Measurements from ENCODE around the gene TLL2. TPM values are rescaled to one million over a fixed set of nuclear protein-coding genes. Genes with fewer than 3 reads are reported as not detected.
"Not testable (repeated sequence)": the region's sequence is repeated elsewhere in the genome, so short reads cannot be mapped to it uniquely, and the experiment has no call there.

Gene TLL2
- total RNA-seq, 4 donors from 2014 or later = 0.40 to 0.62 TPM; not detected in 2

DNA sequence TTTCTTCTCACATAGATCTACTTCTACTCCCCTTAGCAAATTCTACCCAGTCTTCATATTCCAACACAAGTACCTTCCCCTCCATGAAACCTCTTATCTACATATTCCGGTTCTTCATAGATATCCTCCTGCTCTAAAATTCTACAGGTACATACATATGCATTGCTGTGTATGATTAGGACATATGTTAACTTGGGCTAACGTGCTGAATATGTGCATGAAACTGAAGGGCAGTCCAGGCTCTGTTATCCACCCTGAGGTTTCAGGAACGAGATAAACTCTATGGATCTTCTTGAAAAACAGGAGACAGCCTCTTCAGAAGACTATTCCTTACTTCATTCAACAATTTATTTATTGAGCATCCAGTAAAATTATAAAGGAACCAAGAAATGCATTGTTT is 41.6 kb upstream of the TLL2 start:
- H3K36me3 ChIP-seq = peaks cover 0 to 93% (median 15%) of the 10 kb centered on the region in 3 donors
- no peaks in the 10 kb centered on the region for H3K9me3 ChIP-seq
- no peaks in the 10 kb centered on the region for H3K27me3 ChIP-seq
- 97 to 98% methylated on average over 3 of the region's 3 CpGs for WGBS, 2 donors
- intact Hi-C loops (cut with DNase I) = no loop called here
- H3K27ac ChIP-seq = no peak overlapping the region
- no peaks in the 10 kb centered on the region for H3K4me1 ChIP-seq
- TF ChIP-seq, protein P1, sequence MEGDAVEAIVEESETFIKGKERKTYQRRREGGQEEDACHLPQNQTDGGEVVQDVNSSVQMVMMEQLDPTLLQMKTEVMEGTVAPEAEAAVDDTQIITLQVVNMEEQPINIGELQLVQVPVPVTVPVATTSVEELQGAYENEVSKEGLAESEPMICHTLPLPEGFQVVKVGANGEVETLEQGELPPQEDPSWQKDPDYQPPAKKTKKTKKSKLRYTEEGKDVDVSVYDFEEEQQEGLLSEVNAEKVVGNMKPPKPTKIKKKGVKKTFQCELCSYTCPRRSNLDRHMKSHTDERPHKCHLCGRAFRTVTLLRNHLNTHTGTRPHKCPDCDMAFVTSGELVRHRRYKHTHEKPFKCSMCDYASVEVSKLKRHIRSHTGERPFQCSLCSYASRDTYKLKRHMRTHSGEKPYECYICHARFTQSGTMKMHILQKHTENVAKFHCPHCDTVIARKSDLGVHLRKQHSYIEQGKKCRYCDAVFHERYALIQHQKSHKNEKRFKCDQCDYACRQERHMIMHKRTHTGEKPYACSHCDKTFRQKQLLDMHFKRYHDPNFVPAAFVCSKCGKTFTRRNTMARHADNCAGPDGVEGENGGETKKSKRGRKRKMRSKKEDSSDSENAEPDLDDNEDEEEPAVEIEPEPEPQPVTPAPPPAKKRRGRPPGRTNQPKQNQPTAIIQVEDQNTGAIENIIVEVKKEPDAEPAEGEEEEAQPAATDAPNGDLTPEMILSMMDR (IDR thresholded peaks at IDR 0.05) = no peak
- no peak for TF ChIP-seq POLR2A (IDR thresholded peaks at IDR 0.05)
- DNase-seq = no peak
- no peak overlapping the region for H3K4me3 ChIP-seq

DNA sequence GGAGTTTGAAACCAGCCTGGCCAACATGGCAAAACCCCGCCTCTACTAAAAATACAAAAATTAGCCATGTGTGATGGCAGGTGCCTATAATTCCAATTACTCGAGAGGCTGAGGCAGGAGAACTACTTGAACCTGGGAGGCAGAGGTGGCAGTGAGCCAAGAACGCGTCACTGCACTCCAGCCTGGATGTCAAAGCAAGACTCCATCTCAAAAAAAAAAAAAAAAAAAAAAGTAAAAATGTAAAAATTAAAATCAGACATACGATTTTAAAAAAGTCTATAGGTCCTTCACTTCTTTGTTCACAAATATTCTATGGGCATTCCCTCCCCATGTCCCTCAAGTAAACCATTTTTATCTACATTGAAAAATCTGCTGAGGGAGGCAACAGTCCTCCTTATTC is 34.9 kb upstream of the TLL2 start:
- H3K27me3 ChIP-seq = no peaks in the 10 kb centered on the region
- H3K36me3 ChIP-seq = peaks cover 0 to 92% (median 16%) of the 10 kb centered on the region in 3 donors
- no peaks in the 10 kb centered on the region for H3K4me1 ChIP-seq
- DNase-seq = no peak
- 89 to 91% methylated on average over 4 of the region's 5 CpGs for WGBS, 2 donors
- H3K4me3 ChIP-seq = no peak overlapping the region
- no peak overlapping the region for H3K27ac ChIP-seq
- no peaks in the 10 kb centered on the region for H3K9me3 ChIP-seq
- intact Hi-C loops (cut with DNase I) = no loop called here
- TF ChIP-seq POLR2A (IDR thresholded peaks at IDR 0.05) = no peak

DNA sequence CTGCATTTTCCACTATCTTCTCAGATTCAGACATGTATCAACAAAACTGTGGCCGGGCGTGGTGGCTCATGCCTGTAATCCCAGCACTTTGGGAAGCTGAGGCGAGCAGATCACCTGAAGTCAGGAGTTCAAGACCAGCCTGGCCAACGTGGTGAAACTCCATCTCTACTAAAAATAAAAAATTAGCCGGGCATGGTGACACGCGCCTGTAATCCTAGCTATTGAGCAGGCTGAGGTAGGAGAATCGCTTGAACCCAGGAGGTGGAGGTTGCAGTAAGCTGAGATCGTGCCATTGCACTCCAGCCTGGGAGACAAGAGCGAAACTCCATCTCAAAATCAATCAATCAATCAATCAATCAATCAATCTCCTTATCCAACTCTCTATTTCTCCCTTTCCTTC is 31.8 kb upstream of the TLL2 start:
- intact Hi-C loops (cut with DNase I); H3K27ac ChIP-seq: not testable (repeated sequence)
- peaks cover 3 to 90% (median 18%) of the 10 kb centered on the region in 3 donors for H3K36me3 ChIP-seq

DNA sequence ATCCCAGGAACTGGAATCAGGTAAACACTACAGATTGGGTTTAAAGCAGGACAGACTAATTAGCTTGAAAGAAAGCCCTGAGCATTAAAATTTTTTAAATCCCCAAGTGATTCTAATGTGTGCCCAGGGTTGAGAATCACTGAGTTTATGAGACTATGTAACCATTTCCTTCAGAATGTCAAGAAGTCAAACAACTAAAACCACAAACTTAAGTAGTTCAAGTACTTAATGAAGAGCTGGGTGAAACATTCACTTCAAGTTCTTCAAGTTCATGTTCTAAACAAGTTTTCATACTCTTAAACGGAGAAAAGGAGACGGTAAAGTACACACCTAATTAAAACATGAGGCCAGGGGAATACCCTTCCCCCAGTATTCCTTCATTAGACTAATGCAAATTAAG is 28.2 kb upstream of the TLL2 start:
- no peak overlapping the region for H3K27ac ChIP-seq
- intact Hi-C loops (cut with DNase I) = no loop called here
- H3K9me3 ChIP-seq = no peaks in the 10 kb centered on the region
- 81 to 96% methylated on average over 2 of the region's 2 CpGs for WGBS, 2 donors
- no peak overlapping the region for H3K4me3 ChIP-seq
- no peaks in the 10 kb centered on the region for H3K27me3 ChIP-seq
- peaks cover 3 to 77% (median 9%) of the 10 kb centered on the region in 3 donors for H3K36me3 ChIP-seq
- TF ChIP-seq, protein P1 (IDR thresholded peaks at IDR 0.05) = no peak
- TF ChIP-seq POLR2A (IDR thresholded peaks at IDR 0.05) = no peak
- no peak for DNase-seq
- no peaks in the 10 kb centered on the region for H3K4me1 ChIP-seq

More for the DNA sequence above, 31.8 kb upstream of the TLL2 start:
- not testable (repeated sequence) for H3K27me3 ChIP-seq, H3K4me1 ChIP-seq, H3K9me3 ChIP-seq, H3K4me3 ChIP-seq, DNase-seq
- 89 to 91% methylated on average over 9 to 10 of the region's 10 CpGs for WGBS, 2 donors

DNA sequence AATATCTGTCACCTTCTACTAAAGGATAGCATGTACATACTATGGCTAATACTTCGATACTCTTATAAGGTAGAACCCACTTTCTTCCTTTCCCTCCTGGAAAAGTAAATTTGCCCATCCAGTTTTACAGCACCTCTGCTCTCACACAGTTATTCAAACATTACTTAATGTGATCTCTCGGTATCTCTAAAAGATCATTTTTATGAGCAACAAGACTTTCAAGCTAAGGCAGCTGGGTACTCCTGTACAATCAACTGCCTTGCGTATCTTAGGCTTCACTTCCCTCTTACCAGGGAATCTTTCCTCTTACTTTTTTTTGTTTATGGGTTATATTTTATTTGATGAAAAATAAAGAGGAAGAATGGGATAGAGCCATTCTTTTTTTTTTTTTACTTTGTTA is 26.5 kb upstream of the TLL2 start:
- DNase-seq = no peak
- intact Hi-C loops (cut with DNase I) = no loop called here
- Histone ChIP-seq H3K4me3 (no peak overlapping the region), H3K27ac (no peak overlapping the region), H3K4me1 (no peaks in the 10 kb centered on the region), H3K27me3 (no peaks in the 10 kb centered on the region), H3K9me3 (no peaks in the 10 kb centered on the region), H3K36me3 (peaks cover 3 to 60% (median 6%) of the 10 kb centered on the region in 3 donors)
- 93 to 96% methylated on average over 3 of the region's 3 CpGs for WGBS, 2 donors
- TF ChIP-seq POLR2A (IDR thresholded peaks at IDR 0.05) = no peak
- TF ChIP-seq, protein P1 (IDR thresholded peaks at IDR 0.05) = no peak

DNA sequence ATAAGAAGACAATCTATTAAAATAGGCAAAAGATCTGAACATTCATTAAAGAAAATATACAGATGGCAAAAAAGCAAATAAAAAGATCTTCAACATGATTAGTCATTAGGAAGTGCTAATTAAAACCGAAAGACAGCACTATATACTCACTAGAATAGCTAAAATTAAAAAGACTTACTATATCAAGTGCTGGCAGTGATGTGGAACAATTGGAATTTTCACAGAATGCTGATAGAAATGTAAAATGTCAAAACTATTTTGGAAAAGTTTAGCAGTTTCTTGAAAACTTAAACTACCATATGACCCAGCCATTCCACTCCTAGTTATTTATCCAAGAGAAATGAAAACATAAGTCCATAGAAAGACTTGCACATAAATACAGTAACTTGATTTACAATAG is 25.0 kb upstream of the TLL2 start:
- Histone ChIP-seq H3K4me1 (no peaks in the 10 kb centered on the region), H3K9me3 (no peaks in the 10 kb centered on the region), H3K27me3 (no peaks in the 10 kb centered on the region), H3K4me3 (no peak overlapping the region), H3K36me3 (peaks cover 3 to 54% (median 6%) of the 10 kb centered on the region in 3 donors), H3K27ac (no peak overlapping the region)
- intact Hi-C loops (cut with DNase I) = no loop called here
- no peak for DNase-seq
- 83 to 91% methylated on average over 1 of the region's 1 CpG for WGBS, 2 donors
- TF ChIP-seq, protein P1 (IDR thresholded peaks at IDR 0.05) = no peak
- TF ChIP-seq POLR2A (IDR thresholded peaks at IDR 0.05) = no peak

Data from esophagus squamous epithelium (tissue), 5 donors.